H9 (cell line): ENCODE data around the gene NSMF. TPM values are rescaled to one million over a fixed set of nuclear protein-coding genes. Genes with fewer than 3 reads are reported as not detected.

Experiments
- DNase-seq: peaks from one replicate; pipeline ENCODE4 v3.0.0-alpha.2; 2017
- H2AFZ ChIP-seq: one replicate; pipeline ENCODE4 v1.6.1; 2013; ENCODE audit warnings: mild to moderate bottlenecking, low read length, control low read depth, moderate library complexity
- H2AK5ac ChIP-seq: 2 replicates; pipeline ENCODE4 v1.6.1; 2013; ENCODE audit warnings: low read length, control low read depth, mixed read lengths; ENCODE audit not compliant: insufficient read length
- H2BK120ac ChIP-seq: one replicate; pipeline ENCODE4 v1.6.1; 2013; ENCODE audit warnings: low read depth, mild to moderate bottlenecking, low read length, control low read depth, inconsistent platforms; ENCODE audit not compliant: poor library complexity, severe bottlenecking
- H2BK12ac ChIP-seq: 2 replicates; pipeline ENCODE4 v1.6.1; 2013; ENCODE audit warnings: low read length, control low read depth, mixed read lengths, low read depth; ENCODE audit not compliant: insufficient read length
- H2BK15ac ChIP-seq: 2 replicates; pipeline ENCODE4 v1.6.1; 2013; ENCODE audit warnings: low read depth, low read length, control low read depth
- H2BK20ac ChIP-seq: one replicate; pipeline ENCODE4 v1.6.1; 2013; ENCODE audit warnings: low read depth, mild to moderate bottlenecking, low read length, control low read depth, inconsistent platforms; ENCODE audit not compliant: poor library complexity, severe bottlenecking
- H2BK5ac ChIP-seq: 2 replicates; pipeline ENCODE4 v1.6.1; 2013; ENCODE audit warnings: low read length, control low read depth, mixed read lengths; ENCODE audit not compliant: insufficient read length
- H3K14ac ChIP-seq: 2 replicates; pipeline ENCODE4 v1.6.1; 2013; ENCODE audit warnings: low read length, control low read depth; ENCODE audit not compliant: insufficient read depth
- H3K18ac ChIP-seq: 2 replicates; pipeline ENCODE4 v1.6.1; 2013; ENCODE audit warnings: low read depth, mild to moderate bottlenecking, mixed read lengths, low read length, control low read depth; ENCODE audit not compliant: insufficient read length
- H3K23ac ChIP-seq: 2 replicates; pipeline ENCODE4 v1.6.1; 2013; ENCODE audit warnings: low read length, control low read depth, mixed read lengths, low read depth; ENCODE audit not compliant: insufficient read length
- H3K23me2 ChIP-seq: 2 replicates; pipeline ENCODE4 v1.6.1; 2013; ENCODE audit warnings: low read depth, mild to moderate bottlenecking, mixed read lengths, low read length, control low read depth; ENCODE audit not compliant: insufficient read length, poor library complexity, severe bottlenecking
- H3K27ac ChIP-seq: 2 replicates; pipeline ENCODE4 v1.5.1; 2013; ENCODE audit warnings: low read length, control low read depth, mixed read lengths, low read depth; ENCODE audit not compliant: insufficient read length
- H3K27me3 ChIP-seq: 2 replicates; pipeline ENCODE4 v1.6.1; 2013; ENCODE audit warnings: low read length, control low read depth, inconsistent platforms; ENCODE audit not compliant: insufficient read depth
- H3K4ac ChIP-seq: 2 replicates; pipeline ENCODE4 v1.6.1; 2013; ENCODE audit warnings: low read depth, mild to moderate bottlenecking, control low read depth, inconsistent platforms, low read length, moderate library complexity
- H3K4me1 ChIP-seq: 2 replicates; pipeline ENCODE4 v1.6.1; 2013; ENCODE audit warnings: low read length, control low read depth, inconsistent platforms; ENCODE audit not compliant: insufficient read depth
- H3K4me2 ChIP-seq: 2 replicates; pipeline ENCODE4 v1.6.1; 2013; ENCODE audit warnings: low read length, control low read depth, mixed read lengths; ENCODE audit not compliant: insufficient read length, insufficient read depth
- H3K56ac ChIP-seq: 2 replicates; pipeline ENCODE4 v1.6.1; 2013; ENCODE audit warnings: low read depth, mild to moderate bottlenecking, mixed read lengths, low read length, control low read depth; ENCODE audit not compliant: insufficient read length
- H3K79me1 ChIP-seq: 2 replicates; pipeline ENCODE4 v1.6.1; 2013; ENCODE audit warnings: low read depth, mild to moderate bottlenecking, moderate library complexity, low read length, control low read depth, inconsistent platforms; ENCODE audit not compliant: insufficient read depth, poor library complexity, severe bottlenecking
- H3K79me2 ChIP-seq: 2 replicates; pipeline ENCODE4 v1.6.1; 2013; ENCODE audit warnings: low read length, control low read depth, inconsistent platforms; ENCODE audit not compliant: insufficient read depth
- H3K9ac ChIP-seq: 2 replicates; pipeline ENCODE4 v1.6.1; 2013; ENCODE audit warnings: low read length, control low read depth, mixed read lengths; ENCODE audit not compliant: insufficient read length; ENCODE audit errors: extremely low read depth
- H3K9me3 ChIP-seq: one replicate; pipeline ENCODE4 v1.6.1; 2013; ENCODE audit warnings: low read depth, low read length, inconsistent platforms; ENCODE audit not compliant: control insufficient read depth
- H3T11ph ChIP-seq: one replicate; pipeline ENCODE4 v1.6.1; 2013; ENCODE audit warnings: mild to moderate bottlenecking, low read length, control low read depth, inconsistent platforms
- H4K20me1 ChIP-seq: one replicate; pipeline ENCODE4 v1.6.1; 2013; ENCODE audit not compliant: control insufficient read depth, insufficient read length, insufficient read depth
- H4K5ac ChIP-seq: 2 replicates; pipeline ENCODE4 v1.6.1; 2013; ENCODE audit warnings: low read depth, mild to moderate bottlenecking, mixed read lengths, low read length, control low read depth; ENCODE audit not compliant: insufficient read length
- H4K8ac ChIP-seq: replicated peaks from 2 replicates; pipeline ENCODE4 v1.6.1; 2013; ENCODE audit warnings: low read length, control low read depth, mixed read lengths, low read depth; ENCODE audit not compliant: insufficient read length
- H4K91ac ChIP-seq: 2 replicates; pipeline ENCODE4 v1.6.1; 2013; ENCODE audit warnings: low read depth, mild to moderate bottlenecking, moderate library complexity, mixed read lengths, low read length, control low read depth; ENCODE audit not compliant: insufficient read length
- H3K27ac Mint-ChIP-seq, 3 experiments: 2 replicates in 2 of 3; 3 replicates in 1 of 3; pipeline ENCODE4 v1.8.0; 2020 to 2021; ENCODE audit warnings: mixed read lengths in 3 of 3, mild to moderate bottlenecking in 1 of 3, moderate library complexity in 1 of 3
- H3K27me3 Mint-ChIP-seq: 2 replicates; pipeline ENCODE4 v1.8.0; 2021; ENCODE audit warnings: low read depth, mild to moderate bottlenecking, moderate library complexity, mixed read lengths
- H3K36me3 Mint-ChIP-seq, 3 experiments: 2 replicates in 2 of 3; 3 replicates in 1 of 3; pipeline ENCODE4 v1.8.0; 2020 to 2021; ENCODE audit warnings: low read depth in 3 of 3, mixed read lengths in 3 of 3; ENCODE audit not compliant: insufficient read depth in 1 of 3
- H3K4me1 Mint-ChIP-seq, 2 experiments: 2 replicates each; pipeline ENCODE4 v1.8.0; 2020; ENCODE audit warnings: mixed read lengths in 2 of 2
- H3K4me3 Mint-ChIP-seq, 2 experiments: 2 replicates in 1 of 2; 3 replicates in 1 of 2; pipeline ENCODE4 v1.8.0; 2020 to 2021; ENCODE audit warnings: mild to moderate bottlenecking in 2 of 2, mixed read lengths in 2 of 2, moderate library complexity in 1 of 2
- H3K9me3 Mint-ChIP-seq, 2 experiments: 2 replicates in 1 of 2; 3 replicates in 1 of 2; pipeline ENCODE4 v1.8.0; 2020; ENCODE audit warnings: mild to moderate bottlenecking in 2 of 2, mixed read lengths in 2 of 2, moderate library complexity in 1 of 2
- WGBS: extraction: QIAGEN DNeasy Blood & Tissue Kit; methylation state at CpG from one replicate; pipeline ENCODE4 v1.1.7; 2013; ENCODE audit warnings: missing lambda C conversion rate, low lambda C conversion rate, mixed read lengths; ENCODE audit not compliant: insufficient read length; ENCODE audit errors: extremely low coverage; 5-methylcytosine and 5-hydroxymethylcytosine counted together
- total RNA-seq: library from RNA; stranded (reverse); gene quantifications from 2 replicates; pipeline ENCODE4 v1.2.1, GENCODE V29; 2021
- TF ChIP-seq, protein P1 (sequence below): fragments of 200-600 bp; sonication (generic); conservative IDR thresholded peaks from 3 replicates; pipeline ENCODE4 v1.8.0; 2021; ENCODE audit warnings: antibody characterized with exemption, mild to moderate bottlenecking

NSMF gene
- total RNA-seq, 1 experiment from 2014 or later, result 46.3 TPM

DNA sequence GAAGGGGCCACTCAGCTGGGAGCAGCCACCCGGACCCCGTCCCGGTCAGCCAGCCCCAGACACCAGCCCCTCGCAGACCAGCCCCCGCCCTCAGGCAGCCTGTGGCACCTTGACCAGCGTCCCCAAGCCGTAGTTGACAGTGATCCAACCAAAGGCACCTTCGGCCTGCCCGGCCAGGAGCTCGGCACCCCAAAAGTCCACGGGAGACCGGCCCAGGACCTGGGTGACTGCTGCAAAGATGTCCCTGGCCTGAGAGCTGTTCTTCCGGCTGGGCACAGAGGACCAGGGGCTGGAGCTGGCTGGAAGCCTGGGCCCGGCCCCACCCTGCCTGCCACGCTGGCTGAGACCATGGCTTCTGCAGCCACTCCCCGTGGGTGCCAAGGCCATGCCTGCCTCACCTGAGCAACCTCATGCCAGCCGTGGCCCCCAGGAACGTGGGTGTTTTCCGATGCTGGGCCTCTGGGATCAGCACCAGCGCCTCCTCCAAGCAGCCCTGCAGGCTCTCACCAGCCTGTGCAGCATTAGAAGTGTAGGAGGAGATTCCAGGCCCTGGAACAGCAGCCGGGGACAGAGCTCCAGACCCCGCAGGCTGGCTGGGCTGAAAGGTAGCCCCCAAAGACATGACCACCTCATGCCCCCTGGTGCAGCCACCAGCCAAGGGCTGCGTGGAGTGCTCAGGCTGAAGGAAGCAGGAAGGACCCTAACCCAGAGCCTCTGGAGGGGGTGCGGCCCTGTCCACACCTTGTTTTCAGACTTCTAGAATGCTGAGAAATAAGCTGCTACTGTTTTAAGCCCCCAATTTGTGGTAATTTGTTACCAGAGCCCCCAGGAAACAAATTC, 22.2 kb downstream of the NSMF start:
- no peaks in the 10 kb centered on the region for H3K36me3 Mint-ChIP-seq
- Histone ChIP-seq H3K79me1 (no peaks in the 10 kb centered on the region), H2AK5ac (no peak overlapping the region), H4K8ac (no peak overlapping the region), H3K4me2 (no peak overlapping the region), H3K4ac (no peak overlapping the region), H2BK12ac (no peak overlapping the region), H3K23me2 (no peaks in the 10 kb centered on the region), H3K27ac (no peak overlapping the region), H3K18ac (no peak overlapping the region), H2AFZ (no peak overlapping the region), H2BK20ac (no peak overlapping the region), H3K9ac (no peak overlapping the region), H4K5ac (no peak overlapping the region), H2BK120ac (no peak overlapping the region), H4K91ac (no peak overlapping the region), H2BK5ac (no peak overlapping the region), H3T11ph (no peak overlapping the region), H3K14ac (no peak overlapping the region), H4K20me1 (no peaks in the 10 kb centered on the region), H2BK15ac (no peak overlapping the region), H3K23ac (no peak overlapping the region), H3K27me3 (no peaks in the 10 kb centered on the region), H3K79me2 (no peaks in the 10 kb centered on the region), H3K4me1 (no peaks in the 10 kb centered on the region), H3K56ac (no peak overlapping the region), H3K9me3 (no peaks in the 10 kb centered on the region)
- no peak overlapping the region for H3K27ac Mint-ChIP-seq
- peaks cover 5% of the 10 kb centered on the region; the same call in 1 of the 2 replicates for H3K27me3 Mint-ChIP-seq
- DNase-seq, result no peak
- H3K9me3 Mint-ChIP-seq, result 0 out of 5 replicates have a peak, but pooled peaks cover 0 to 1% of the 10 kb centered on the region in 2 experiments
- no peak overlapping the region for H3K4me3 Mint-ChIP-seq
- TF ChIP-seq, protein P1, sequence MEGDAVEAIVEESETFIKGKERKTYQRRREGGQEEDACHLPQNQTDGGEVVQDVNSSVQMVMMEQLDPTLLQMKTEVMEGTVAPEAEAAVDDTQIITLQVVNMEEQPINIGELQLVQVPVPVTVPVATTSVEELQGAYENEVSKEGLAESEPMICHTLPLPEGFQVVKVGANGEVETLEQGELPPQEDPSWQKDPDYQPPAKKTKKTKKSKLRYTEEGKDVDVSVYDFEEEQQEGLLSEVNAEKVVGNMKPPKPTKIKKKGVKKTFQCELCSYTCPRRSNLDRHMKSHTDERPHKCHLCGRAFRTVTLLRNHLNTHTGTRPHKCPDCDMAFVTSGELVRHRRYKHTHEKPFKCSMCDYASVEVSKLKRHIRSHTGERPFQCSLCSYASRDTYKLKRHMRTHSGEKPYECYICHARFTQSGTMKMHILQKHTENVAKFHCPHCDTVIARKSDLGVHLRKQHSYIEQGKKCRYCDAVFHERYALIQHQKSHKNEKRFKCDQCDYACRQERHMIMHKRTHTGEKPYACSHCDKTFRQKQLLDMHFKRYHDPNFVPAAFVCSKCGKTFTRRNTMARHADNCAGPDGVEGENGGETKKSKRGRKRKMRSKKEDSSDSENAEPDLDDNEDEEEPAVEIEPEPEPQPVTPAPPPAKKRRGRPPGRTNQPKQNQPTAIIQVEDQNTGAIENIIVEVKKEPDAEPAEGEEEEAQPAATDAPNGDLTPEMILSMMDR, result no peak
- WGBS, result no CpG with 5 or more reads among the region's 24 CpGs
- H3K4me1 Mint-ChIP-seq, result peaks cover 0 to 1% of the 10 kb centered on the region in 2 experiments; a peak in 2 of 4 replicates
